ENCODE measurements around the gene IL11RA.

DNA sequence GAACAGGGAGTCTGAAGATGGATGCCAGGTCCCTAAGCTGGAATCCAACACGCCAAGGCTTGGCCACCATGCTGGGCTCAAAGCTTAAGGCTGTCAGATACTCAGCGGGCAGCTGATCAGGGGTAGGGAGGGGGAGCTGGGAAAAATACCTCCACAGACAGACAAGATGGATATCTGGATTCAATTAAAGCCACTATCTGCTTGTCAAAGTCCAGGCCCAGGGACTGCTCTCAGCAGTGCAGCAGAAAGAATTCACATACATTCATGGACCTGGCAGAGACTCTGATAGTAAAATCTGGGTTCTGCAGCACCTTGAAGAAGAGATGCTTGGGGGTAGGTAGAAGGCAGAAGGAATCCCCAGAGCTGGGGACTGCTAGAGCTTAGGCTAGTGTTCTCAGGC is 36.9 kb upstream of the IL11RA start:
- no peak for TF ChIP-seq POLR2AphosphoS5 (IDR thresholded peaks at IDR 0.05; ENCODE audit: low read depth, low read length)
- TF ChIP-seq TAF1 (IDR thresholded peaks at IDR 0.05; ENCODE audit: borderline replicate concordance, insufficient read depth, low read length) = no peak
- TF ChIP-seq SIN3A (IDR thresholded peaks at IDR 0.05; ENCODE audit: borderline replicate concordance, insufficient read depth, low read length) = no peak
- TF ChIP-seq, protein P1, sequence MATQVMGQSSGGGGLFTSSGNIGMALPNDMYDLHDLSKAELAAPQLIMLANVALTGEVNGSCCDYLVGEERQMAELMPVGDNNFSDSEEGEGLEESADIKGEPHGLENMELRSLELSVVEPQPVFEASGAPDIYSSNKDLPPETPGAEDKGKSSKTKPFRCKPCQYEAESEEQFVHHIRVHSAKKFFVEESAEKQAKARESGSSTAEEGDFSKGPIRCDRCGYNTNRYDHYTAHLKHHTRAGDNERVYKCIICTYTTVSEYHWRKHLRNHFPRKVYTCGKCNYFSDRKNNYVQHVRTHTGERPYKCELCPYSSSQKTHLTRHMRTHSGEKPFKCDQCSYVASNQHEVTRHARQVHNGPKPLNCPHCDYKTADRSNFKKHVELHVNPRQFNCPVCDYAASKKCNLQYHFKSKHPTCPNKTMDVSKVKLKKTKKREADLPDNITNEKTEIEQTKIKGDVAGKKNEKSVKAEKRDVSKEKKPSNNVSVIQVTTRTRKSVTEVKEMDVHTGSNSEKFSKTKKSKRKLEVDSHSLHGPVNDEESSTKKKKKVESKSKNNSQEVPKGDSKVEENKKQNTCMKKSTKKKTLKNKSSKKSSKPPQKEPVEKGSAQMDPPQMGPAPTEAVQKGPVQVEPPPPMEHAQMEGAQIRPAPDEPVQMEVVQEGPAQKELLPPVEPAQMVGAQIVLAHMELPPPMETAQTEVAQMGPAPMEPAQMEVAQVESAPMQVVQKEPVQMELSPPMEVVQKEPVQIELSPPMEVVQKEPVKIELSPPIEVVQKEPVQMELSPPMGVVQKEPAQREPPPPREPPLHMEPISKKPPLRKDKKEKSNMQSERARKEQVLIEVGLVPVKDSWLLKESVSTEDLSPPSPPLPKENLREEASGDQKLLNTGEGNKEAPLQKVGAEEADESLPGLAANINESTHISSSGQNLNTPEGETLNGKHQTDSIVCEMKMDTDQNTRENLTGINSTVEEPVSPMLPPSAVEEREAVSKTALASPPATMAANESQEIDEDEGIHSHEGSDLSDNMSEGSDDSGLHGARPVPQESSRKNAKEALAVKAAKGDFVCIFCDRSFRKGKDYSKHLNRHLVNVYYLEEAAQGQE (IDR thresholded peaks at IDR 0.05; ENCODE audit: insufficient read depth in 1 of 2, low read depth in 2 of 2, low read length in 2 of 2) = no peak
